H4 (cell line): ENCODE data around the gene ARHGAP15. TPM values are rescaled to one million over a fixed set of nuclear protein-coding genes. Genes with fewer than 3 reads are reported as not detected.
A peak's percentile ranks its signal among the peaks of the same experiment; 100 is the strongest.

Source experiments
- DNase-seq: peaks from one replicate; pipeline ENCODE4 v3.0.0-alpha.2; 2015; ENCODE audit warnings: low spot score
- total RNA-seq: library from RNA; depleted of rRNA; stranded (reverse); fragments of >200 nt; shearing (Covaris generic); gene quantifications from 2 replicates; pipeline ENCODE4 v1.2.3, GENCODE V29; 2014

ARHGAP15 gene
- total RNA-seq, 1 experiment from 2014 or later: 0.15 TPM

GRCh38 chr2:143452817-143453451 is 323.7 kb downstream of the ARHGAP15 start:
- no peak for DNase-seq

DNA sequence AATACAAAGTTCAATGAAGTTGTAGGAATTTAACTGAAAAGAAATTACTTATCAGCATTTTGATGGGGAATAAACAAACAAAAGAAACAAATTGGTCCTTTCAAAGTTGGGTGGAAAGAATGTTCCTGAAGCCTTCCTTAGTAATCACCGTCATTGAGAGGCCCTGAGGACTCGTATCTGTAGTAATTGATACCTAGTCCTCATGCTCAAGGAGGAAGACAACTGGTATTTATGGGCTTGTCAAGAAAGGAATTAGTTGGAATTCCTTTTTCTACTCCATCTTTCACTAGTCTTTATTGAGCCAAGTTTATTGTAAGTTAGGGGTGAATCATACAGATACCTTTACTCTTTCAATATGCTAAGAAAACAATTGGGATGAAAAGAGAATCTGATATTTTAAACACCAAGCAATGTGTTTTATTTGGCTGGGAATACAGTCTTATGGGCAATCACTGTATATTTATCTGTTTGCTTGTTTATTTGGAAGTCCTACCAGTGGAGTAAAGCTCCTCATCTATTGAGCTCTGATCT is 324.8 kb downstream of the ARHGAP15 start:
- DNase-seq: no peak

DNA sequence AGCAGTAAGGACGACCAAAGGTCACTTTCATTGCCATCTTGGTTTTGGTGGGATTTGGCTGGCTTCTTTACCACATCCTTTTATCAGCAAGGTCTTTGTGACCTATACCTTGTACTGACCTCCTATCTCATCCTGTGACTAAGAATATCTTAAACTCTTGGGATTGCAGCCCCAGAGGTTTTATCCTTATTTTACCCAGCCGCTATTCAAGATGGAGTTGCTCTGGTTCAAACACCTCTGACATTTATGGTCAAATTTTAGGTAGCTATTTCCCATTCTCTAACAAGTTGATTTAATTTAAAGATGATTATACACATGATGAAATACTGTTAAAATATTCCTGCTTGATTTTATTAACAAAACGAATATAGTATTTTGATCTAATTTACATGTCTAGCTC is 326.1 kb downstream of the ARHGAP15 start:
- no peak for DNase-seq

DNA sequence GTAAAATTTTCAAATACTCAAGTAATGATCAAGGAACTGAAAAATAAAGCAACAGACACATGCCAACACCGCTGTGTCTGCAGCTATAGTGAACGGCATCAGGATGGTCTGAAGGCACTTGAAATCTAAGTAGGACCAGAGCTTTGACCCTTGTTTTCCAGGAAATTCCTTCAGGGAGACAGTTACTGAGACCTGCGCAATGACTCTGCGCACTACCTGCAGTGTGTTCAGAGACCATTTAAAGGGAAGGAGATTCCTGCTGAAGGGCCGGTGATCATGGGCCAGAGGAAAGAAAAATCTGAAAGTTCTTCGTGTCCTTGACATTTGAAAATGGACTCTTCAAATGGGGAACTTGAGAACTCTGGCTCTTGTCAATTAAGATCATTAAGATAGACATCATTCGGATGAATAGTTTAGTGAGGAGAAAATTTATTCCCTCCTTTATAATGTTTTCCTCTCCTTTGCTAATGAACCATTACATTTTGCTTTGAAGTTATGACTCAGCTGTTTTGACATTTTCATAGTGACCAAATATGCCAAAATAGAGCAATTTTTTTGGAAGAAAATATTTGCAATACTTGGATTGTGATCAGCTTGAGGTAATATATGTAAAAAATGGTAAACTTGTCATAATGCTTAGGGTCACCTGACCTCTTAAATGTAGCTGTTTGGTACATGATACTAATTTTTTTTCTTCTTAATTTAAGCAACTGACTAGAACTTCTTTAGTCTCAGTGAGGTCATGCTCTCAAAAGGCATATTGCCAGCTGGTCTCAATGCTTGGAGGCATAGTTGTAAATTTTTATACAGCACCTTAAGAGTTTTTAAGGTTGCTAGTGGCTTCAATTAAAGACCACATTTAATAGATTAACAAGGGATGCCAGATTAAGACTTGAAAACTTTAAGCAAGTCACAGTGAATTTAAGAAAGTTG is 329.3 kb downstream of the ARHGAP15 start:
- DNase-seq: no peak

DNA sequence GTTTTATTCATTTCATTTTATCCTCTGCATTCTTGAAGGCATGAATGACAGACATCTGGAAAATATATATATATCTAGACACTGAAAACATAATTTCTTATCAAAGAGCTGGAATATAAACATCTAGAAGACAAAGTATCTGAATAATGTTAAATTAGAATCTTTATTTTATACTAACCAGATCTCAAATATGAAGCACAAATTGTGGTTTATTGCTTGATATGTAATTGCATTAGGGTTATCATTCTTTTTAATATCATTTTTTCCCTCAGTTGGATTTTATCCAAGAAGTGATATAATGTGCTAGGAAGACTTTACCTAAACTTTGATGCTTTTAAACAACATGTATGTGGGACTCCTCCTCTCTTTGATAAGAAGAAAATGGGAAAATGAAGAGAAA is 331.2 kb downstream of the ARHGAP15 start:
- no peak for DNase-seq

DNA sequence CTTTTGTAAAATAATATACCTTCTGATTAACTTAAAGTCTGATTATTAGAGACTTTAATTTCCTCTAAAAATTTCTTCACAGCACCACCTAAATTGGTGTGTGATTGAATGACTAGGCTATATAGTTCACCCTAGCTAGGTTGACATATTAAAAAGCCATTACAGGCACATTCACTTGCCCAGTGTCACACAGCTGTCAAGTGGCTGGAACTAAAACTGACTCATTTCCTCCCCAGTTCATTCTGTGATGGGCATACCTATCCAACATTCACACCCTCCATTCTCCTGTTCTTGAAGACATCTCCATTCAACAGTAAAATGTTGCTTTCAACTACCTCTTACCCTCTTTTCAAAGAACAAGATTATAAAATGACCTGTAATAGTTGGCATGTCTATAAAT is 334.5 kb downstream of the ARHGAP15 start:
- DNase-seq: no peak

- no peak for DNase-seq
Observed at GRCh38 chr2:143466391-143466790, 337.2 kb downstream of the ARHGAP15 start.

DNA sequence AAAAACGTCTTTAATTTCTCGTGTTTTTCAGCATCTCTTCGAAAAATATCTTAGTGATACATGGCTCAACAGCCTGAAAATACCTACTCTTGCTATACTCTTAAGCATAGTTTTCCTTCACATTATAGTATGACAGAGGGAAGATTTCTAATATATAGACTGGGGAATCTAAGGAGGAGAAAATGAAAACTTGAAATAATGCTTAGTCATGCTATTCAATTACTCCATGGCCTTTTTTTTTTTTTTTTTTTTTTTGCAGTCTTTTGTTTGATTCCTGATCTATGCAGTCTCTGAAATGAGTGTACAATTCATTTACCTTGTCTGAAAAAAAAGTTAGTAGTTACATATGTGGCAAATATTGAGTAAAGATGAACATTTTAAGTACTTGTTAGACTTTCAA is 337.8 kb downstream of the ARHGAP15 start:
- DNase-seq: no peak

GRCh38 chr2:143468341-143468888 is 339.2 kb downstream of the ARHGAP15 start:
- DNase-seq: no peak

DNA sequence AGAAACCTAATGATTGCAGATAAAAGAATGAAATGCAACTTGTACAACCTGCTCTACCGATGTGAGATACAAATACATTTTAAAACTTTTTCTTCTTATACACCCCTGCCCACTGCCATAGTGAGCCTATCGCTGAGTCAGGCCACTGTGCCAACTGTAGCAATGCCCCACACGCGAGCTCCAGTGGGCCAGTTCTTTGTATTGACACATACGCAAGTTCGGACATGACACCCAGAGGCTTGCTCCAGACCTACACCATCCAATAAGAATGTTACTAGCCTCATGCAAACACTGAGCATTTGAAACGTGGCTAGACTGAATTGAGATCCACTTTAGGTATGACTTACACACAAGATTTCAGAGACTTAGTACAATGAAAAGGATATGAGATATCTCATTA is 340.1 kb downstream of the ARHGAP15 start:
- DNase-seq: no peak

GRCh38 chr2:143471550-143471949 is 342.3 kb downstream of the ARHGAP15 start:
- no peak for DNase-seq

DNA sequence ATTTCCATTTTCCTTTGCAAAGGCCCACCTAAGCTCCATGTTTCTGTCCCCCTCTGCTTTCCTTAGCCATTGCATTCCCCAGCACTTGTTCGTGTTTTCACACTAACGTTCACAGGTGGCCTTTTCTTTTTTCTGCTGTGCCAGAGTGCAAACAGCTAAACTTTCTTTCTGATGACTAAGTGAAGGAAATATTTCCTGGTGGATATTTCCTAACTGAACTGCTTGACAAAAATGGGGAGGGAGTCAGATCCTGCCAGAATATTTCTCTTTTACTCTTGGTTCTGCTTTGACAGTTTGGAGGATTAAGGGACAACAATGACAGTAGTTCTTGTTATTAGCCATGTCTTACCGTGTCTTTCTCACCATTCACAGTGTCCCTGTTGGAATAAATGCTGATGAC is 344.0 kb downstream of the ARHGAP15 start:
- peak; percentile 9 for DNase-seq

DNA sequence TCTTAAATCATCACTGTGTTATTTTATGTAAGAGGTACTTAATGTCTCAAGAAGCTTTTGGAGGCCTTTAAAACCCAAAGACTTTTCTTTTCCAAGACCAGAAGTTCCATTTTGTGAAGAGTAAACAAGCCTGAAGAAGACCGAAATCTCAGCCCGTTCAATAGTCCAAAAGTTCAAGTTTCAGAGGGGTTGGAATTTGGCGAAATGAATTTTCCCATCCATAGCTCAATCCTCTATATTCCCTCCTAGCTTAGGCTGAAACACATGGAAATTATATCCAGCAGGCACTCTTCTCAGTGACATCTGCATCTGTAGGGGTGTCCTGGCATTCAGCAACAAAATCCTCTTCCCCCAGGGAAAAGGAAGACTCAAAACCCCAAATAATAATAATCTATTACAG is 344.6 kb downstream of the ARHGAP15 start:
- DNase-seq: no peak

- DNase-seq: no peak
Observed at GRCh38 chr2:143474586-143474985, 345.4 kb downstream of the ARHGAP15 start.

DNA sequence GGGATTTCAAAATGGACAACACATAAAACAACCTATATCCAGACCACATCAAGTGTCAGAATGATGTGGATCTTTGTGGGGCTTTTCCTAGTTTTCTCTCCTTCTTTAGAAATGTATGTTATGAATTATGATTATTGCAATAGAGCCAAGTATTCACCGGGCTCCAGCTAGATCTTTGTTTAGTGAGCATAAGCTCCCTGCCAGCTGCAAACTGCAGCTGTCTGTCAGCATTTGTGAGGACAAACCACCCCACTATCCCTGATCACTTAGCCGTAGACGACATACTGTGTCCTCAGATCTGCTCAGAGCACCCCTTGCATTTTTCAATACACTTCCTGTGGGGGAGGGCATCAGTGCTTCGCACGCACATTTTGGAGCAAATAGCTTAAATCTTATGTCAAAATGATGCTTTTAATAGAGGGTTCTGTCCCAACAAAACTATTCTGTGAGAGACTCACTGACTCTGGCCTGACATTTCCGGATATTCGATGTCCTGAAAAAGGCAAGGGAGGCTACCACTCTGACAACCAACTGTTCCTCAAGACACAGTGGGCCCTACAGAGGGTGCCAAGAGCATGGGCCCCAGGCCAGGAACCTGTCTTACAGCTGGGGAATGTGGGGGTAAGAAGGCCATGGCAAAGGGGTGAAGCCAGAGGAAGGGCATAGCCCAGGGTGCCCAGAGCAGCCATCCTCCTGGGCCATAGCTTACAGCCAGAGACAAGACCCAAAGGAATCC is 346.0 kb downstream of the ARHGAP15 start:
- no peak for DNase-seq

- peak; percentile 44 for DNase-seq
Observed at GRCh38 chr2:143476336-143477087, 347.3 kb downstream of the ARHGAP15 start.

DNA sequence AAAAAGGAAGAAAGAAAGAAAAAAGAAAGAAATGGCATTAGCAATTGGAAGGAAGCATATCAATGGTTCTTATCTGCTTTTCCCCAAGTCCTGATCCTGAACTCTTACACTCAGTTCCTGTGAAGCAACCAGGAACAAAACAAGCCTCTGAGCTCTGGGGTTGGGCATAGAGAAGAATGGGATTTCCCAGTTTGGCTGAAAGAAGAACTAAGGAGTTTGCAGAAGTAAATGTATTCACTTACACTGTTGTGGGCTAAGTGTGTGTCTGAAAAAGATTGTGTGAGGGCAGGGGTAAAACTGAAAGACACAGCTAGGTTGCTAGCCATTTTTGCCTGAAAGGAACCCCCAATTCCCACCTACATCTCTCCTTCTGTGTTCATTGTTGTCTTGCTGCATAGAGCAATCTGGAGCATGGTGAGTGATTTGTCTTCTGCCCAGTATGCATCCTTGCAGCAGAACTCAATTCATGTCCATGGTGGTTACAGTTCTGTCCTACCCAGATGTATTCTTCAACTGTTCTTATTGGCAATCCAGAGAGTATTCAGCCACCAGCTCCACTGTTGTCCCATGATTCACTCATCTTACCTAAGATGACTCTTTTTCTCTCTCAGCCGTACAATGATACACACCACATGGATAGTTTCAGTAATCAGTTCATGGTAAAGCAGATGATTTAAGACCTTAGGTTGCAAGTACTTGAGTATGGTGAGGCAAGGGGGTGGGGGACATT is 348.7 kb downstream of the ARHGAP15 start:
- DNase-seq: no peak

DNA sequence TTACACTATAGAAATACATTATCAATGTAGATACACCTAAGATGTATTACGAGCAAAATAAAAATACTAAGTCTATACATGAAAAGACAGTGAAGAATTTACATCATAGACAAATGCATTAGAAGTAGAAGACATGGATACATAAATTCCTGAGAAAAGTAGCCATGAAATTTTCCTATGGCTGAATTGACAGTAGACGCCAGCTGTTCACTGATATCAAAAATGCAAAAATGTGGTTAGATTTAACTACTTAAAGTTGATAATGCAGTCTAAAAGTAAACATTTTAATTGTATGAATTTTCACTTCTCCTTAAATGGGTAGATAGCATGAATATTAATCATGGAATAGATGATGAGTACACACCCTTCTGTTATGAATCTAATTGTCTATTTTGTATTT is 350.9 kb downstream of the ARHGAP15 start:
- DNase-seq: no peak

DNA sequence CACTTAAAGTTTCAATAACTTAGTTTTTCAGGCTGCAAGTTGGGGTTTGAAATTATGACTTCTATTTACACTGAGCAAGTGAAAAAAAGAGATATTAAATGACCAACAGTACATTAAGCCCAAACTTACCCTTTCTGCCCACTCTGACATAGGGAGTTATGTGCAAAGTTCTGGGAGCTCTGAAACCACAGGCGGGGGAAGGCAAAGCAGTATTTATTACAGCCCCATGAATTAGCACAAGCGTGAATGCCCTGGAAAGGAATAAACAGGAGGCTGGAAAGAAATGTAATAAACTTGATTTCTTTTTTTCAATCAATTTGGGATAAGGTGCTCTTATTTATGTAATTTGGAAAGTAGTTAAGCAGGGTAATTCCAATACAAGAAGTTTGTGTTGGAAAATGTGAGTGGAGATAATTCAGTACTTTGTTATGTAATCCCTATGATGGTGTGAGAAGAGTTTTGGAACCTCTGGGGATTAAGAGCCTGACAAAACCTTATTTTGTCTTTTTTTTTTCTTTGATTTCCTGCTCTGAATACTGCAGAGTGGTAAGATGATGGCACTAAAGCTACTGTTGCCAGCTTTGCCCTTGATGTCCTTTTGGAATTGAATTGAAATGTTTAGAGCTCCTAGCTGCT is 351.5 kb downstream of the ARHGAP15 start:
- no peak for DNase-seq

DNA sequence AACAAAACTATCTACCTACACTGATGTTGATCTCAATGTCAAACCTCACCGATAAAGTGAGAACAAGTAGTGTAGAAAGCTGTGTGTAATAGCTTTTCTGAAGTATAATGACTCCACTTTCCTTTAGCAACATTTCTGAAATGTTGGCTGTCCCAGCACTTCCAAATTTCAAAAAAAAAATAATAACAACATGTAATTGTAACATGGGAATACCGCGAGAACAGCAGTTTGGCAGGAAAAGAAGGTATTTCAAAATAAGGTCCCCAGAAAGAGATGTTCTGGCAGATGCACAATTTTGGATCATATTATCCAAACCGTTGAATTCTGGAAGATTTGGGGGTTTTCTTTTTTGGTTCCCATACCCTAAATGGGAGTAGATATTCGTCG is 352.0 kb downstream of the ARHGAP15 start:
- no peak for DNase-seq
